Activated naive CD8-positive, alpha-beta T cell treated with anti-CD3 and anti-CD28 coated beads, Interleukin-2, amount 50 U/mL, for 24 hours (primary cell): ENCODE data around the gene KATNIP.

ENCODE experiments used
- ATAC-seq: fragments of 150-1000 bp; cut with Tn5 transposase; one replicate; pipeline ENCODE4 v1.10.0; 2021
- DNase-seq: peaks from one replicate; pipeline ENCODE4 v3.0.0; 2021
- H3K27ac Mint-ChIP-seq: one replicate; pipeline ENCODE4 v1.8.0; 2021; ENCODE audit warnings: mild to moderate bottlenecking, mixed read lengths
- H3K27me3 Mint-ChIP-seq: one replicate; pipeline ENCODE4 v1.8.0; 2021; ENCODE audit warnings: mixed read lengths
- H3K36me3 Mint-ChIP-seq: one replicate; pipeline ENCODE4 v1.8.0; 2021; ENCODE audit warnings: low read depth, mixed read lengths
- H3K4me1 Mint-ChIP-seq: one replicate; pipeline ENCODE4 v1.8.0; 2021; ENCODE audit warnings: mixed read lengths
- H3K4me3 Mint-ChIP-seq: one replicate; pipeline ENCODE4 v1.8.0; 2021; ENCODE audit warnings: mild to moderate bottlenecking, moderate library complexity, mixed read lengths
- H3K9me3 Mint-ChIP-seq: one replicate; pipeline ENCODE4 v1.8.0; 2021; ENCODE audit warnings: mixed read lengths

Gene KATNIP

GRCh38 chr16:27549746-27550581, at the start of gene KATNIP, which contains the start of gene GTF3C1:
TSS of gene KATNIP (plus strand) at chr16:27550144. CDS start at chr16:27550171, 27 bp downstream.
TSS of gene GTF3C1 (minus strand) at chr16:27549913. CDS start at chr16:27549890, 23 bp downstream.
- DNase-seq (peak; percentile 100), ATAC-seq (peak; percentile 99)
- H3K27me3 Mint-ChIP-seq = no peaks in the 10 kb centered on the region
- H3K27ac Mint-ChIP-seq = peak within 1 kb of the TSS; percentile 90
- peaks cover 10% of the 10 kb centered on the region for H3K36me3 Mint-ChIP-seq
- H3K4me1 Mint-ChIP-seq = peaks cover 41% of the 10 kb centered on the region
- H3K4me3 Mint-ChIP-seq = peak within 1 kb of the TSS; percentile 98
- H3K9me3 Mint-ChIP-seq = no peaks in the 10 kb centered on the region

- no peak overlapping the region for H3K4me3 Mint-ChIP-seq
- no peak overlapping the region for H3K27ac Mint-ChIP-seq
- no peaks in the 10 kb centered on the region for H3K4me1 Mint-ChIP-seq
- no peak for ATAC-seq
- H3K9me3 Mint-ChIP-seq = no peaks in the 10 kb centered on the region
- no peak for DNase-seq
- peaks cover 51% of the 10 kb centered on the region for H3K36me3 Mint-ChIP-seq
- H3K27me3 Mint-ChIP-seq = no peaks in the 10 kb centered on the region
Observed at GRCh38 chr16:27500801-27501200, 49.1 kb upstream of the KATNIP start.

- Mint-ChIP-seq H3K27me3 (no peaks in the 10 kb centered on the region), H3K36me3 (peaks cover 49% of the 10 kb centered on the region), H3K4me1 (no peaks in the 10 kb centered on the region), H3K9me3 (no peaks in the 10 kb centered on the region), H3K4me3 (no peak overlapping the region), H3K27ac (no peak overlapping the region)
- no peak for ATAC-seq
- no peak for DNase-seq
Observed at GRCh38 chr16:27503662-27504061, 46.3 kb upstream of the KATNIP start.

GRCh38 chr16:27505297-27506236, 44.4 kb upstream of the KATNIP start:
- no peak overlapping the region for H3K27ac Mint-ChIP-seq
- H3K36me3 Mint-ChIP-seq = peaks cover 46% of the 10 kb centered on the region
- ATAC-seq (no peak), DNase-seq (no peak)
- H3K9me3 Mint-ChIP-seq = no peaks in the 10 kb centered on the region
- no peak overlapping the region for H3K4me3 Mint-ChIP-seq
- no peaks in the 10 kb centered on the region for H3K27me3 Mint-ChIP-seq
- H3K4me1 Mint-ChIP-seq = no peaks in the 10 kb centered on the region

GRCh38 chr16:27506771-27507170, 43.2 kb upstream of the KATNIP start:
- no peaks in the 10 kb centered on the region for H3K27me3 Mint-ChIP-seq
- peaks cover 37% of the 10 kb centered on the region for H3K36me3 Mint-ChIP-seq
- no peak overlapping the region for H3K4me3 Mint-ChIP-seq
- H3K9me3 Mint-ChIP-seq = no peaks in the 10 kb centered on the region
- DNase-seq = no peak
- no peak for ATAC-seq
- H3K4me1 Mint-ChIP-seq = no peaks in the 10 kb centered on the region
- H3K27ac Mint-ChIP-seq = no peak overlapping the region

GRCh38 chr16:27508476-27508875, 41.5 kb upstream of the KATNIP start:
- Mint-ChIP-seq H3K4me3 (no peak overlapping the region), H3K27ac (no peak overlapping the region), H3K27me3 (no peaks in the 10 kb centered on the region), H3K36me3 (peaks cover 30% of the 10 kb centered on the region), H3K9me3 (no peaks in the 10 kb centered on the region), H3K4me1 (no peaks in the 10 kb centered on the region)
- ATAC-seq (no peak), DNase-seq (no peak)

GRCh38 chr16:27511657-27512448, 38.1 kb upstream of the KATNIP start:
- no peaks in the 10 kb centered on the region for H3K27me3 Mint-ChIP-seq
- ATAC-seq (no peak), DNase-seq (no peak)
- no peak overlapping the region for H3K4me3 Mint-ChIP-seq
- no peaks in the 10 kb centered on the region for H3K4me1 Mint-ChIP-seq
- no peak overlapping the region for H3K27ac Mint-ChIP-seq
- H3K36me3 Mint-ChIP-seq = peaks cover 12% of the 10 kb centered on the region
- no peaks in the 10 kb centered on the region for H3K9me3 Mint-ChIP-seq

- no peak for ATAC-seq
- H3K9me3 Mint-ChIP-seq = no peaks in the 10 kb centered on the region
- H3K27ac Mint-ChIP-seq = no peak overlapping the region
- H3K4me1 Mint-ChIP-seq = no peaks in the 10 kb centered on the region
- no peak overlapping the region for H3K4me3 Mint-ChIP-seq
- no peak for DNase-seq
- H3K27me3 Mint-ChIP-seq = no peaks in the 10 kb centered on the region
- H3K36me3 Mint-ChIP-seq = peaks cover 6% of the 10 kb centered on the region
Observed at GRCh38 chr16:27514806-27515205, 35.1 kb upstream of the KATNIP start.

GRCh38 chr16:27515874-27516353, 34.0 kb upstream of the KATNIP start:
- no peaks in the 10 kb centered on the region for H3K4me1 Mint-ChIP-seq
- ATAC-seq (peak; percentile 84), DNase-seq (peak; percentile 32)
- H3K27ac Mint-ChIP-seq = no peak overlapping the region
- no peaks in the 10 kb centered on the region for H3K27me3 Mint-ChIP-seq
- peaks cover 4% of the 10 kb centered on the region for H3K36me3 Mint-ChIP-seq
- H3K4me3 Mint-ChIP-seq = no peak overlapping the region
- H3K9me3 Mint-ChIP-seq = no peaks in the 10 kb centered on the region

GRCh38 chr16:27516365-27516764, 33.6 kb upstream of the KATNIP start:
- Mint-ChIP-seq H3K36me3 (peaks cover 3% of the 10 kb centered on the region), H3K4me1 (no peaks in the 10 kb centered on the region), H3K4me3 (no peak overlapping the region), H3K9me3 (no peaks in the 10 kb centered on the region), H3K27ac (no peak overlapping the region), H3K27me3 (no peaks in the 10 kb centered on the region)
- ATAC-seq (no peak), DNase-seq (no peak)

- H3K27me3 Mint-ChIP-seq = no peaks in the 10 kb centered on the region
- no peak for ATAC-seq
- H3K36me3 Mint-ChIP-seq = peaks cover 9% of the 10 kb centered on the region
- no peaks in the 10 kb centered on the region for H3K9me3 Mint-ChIP-seq
- DNase-seq = no peak
- no peak overlapping the region for H3K27ac Mint-ChIP-seq
- H3K4me3 Mint-ChIP-seq = no peak overlapping the region
- no peaks in the 10 kb centered on the region for H3K4me1 Mint-ChIP-seq
Observed at GRCh38 chr16:27517664-27518063, 32.3 kb upstream of the KATNIP start.

GRCh38 chr16:27518226-27518625, 31.7 kb upstream of the KATNIP start:
- Mint-ChIP-seq H3K9me3 (no peaks in the 10 kb centered on the region), H3K27me3 (no peaks in the 10 kb centered on the region), H3K36me3 (peaks cover 13% of the 10 kb centered on the region), H3K27ac (no peak overlapping the region), H3K4me1 (no peaks in the 10 kb centered on the region), H3K4me3 (no peak overlapping the region)
- DNase-seq (no peak), ATAC-seq (no peak)

GRCh38 chr16:27520982-27521673, 28.8 kb upstream of the KATNIP start:
- Mint-ChIP-seq H3K27ac (no peak overlapping the region), H3K4me3 (no peak overlapping the region), H3K27me3 (no peaks in the 10 kb centered on the region), H3K9me3 (no peaks in the 10 kb centered on the region), H3K4me1 (no peaks in the 10 kb centered on the region), H3K36me3 (peaks cover 19% of the 10 kb centered on the region)
- ATAC-seq (no peak), DNase-seq (no peak)
